Measurements from ENCODE around the gene CLIP1. TPM values are rescaled to one million over a fixed set of nuclear protein-coding genes. Genes with fewer than 3 reads are reported as not detected.

The CLIP1 gene
- total RNA-seq, 1 experiment from 2014 or later: 42.9 TPM

GRCh38 chr12:122411537-122411936, 10.9 kb downstream of the CLIP1 start:
- no peak for TF ChIP-seq ATF3 (IDR thresholded peaks at IDR 0.05)
- TF ChIP-seq YY1 (IDR thresholded peaks at IDR 0.05; ENCODE audit: extremely low read depth, insufficient replicate concordance, low read depth, low read length): no peak
- no peak for TF ChIP-seq SP1 (IDR thresholded peaks at IDR 0.05; ENCODE audit: low read depth)
- no peak for TF ChIP-seq SRF (IDR thresholded peaks at IDR 0.05; ENCODE audit: low read depth)
- no peak for TF ChIP-seq FOSL1 (IDR thresholded peaks at IDR 0.05; ENCODE audit: low read depth)
- TF ChIP-seq REST (IDR thresholded peaks at IDR 0.05; ENCODE audit: low read depth): no peak
- TF ChIP-seq CBX3 (IDR thresholded peaks at IDR 0.05; ENCODE audit: low read depth): no peak
- no peak for TF ChIP-seq JUND (IDR thresholded peaks at IDR 0.05)
- no peak for TF ChIP-seq EGR1 (IDR thresholded peaks at IDR 0.05; ENCODE audit: low read depth)
- no peak for TF ChIP-seq EZH2 (IDR thresholded peaks at IDR 0.05)
- TF ChIP-seq ELF1 (IDR thresholded peaks at IDR 0.05; ENCODE audit: borderline replicate concordance, low read depth): no peak
- TF ChIP-seq SIN3A (IDR thresholded peaks at IDR 0.05; ENCODE audit: low read depth): no peak
- TF ChIP-seq MAX (IDR thresholded peaks at IDR 0.05): no peak
- no peak for TF ChIP-seq POLR2AphosphoS5 (IDR thresholded peaks at IDR 0.05; ENCODE audit: low read depth, low read length)
- no peak for TF ChIP-seq EZH2phosphoT487 (IDR thresholded peaks at IDR 0.05; ENCODE audit: borderline replicate concordance)
- no peak for TF ChIP-seq ZFX (IDR thresholded peaks at IDR 0.05)
- TF ChIP-seq ZBTB33 (IDR thresholded peaks at IDR 0.05; ENCODE audit: extremely low read depth, insufficient replicate concordance, low read length): no peak
- no peak for TF ChIP-seq TCF7L2 (IDR thresholded peaks at IDR 0.05; ENCODE audit: borderline replicate concordance, extremely low read depth, insufficient read depth, insufficient read length)
- TF ChIP-seq POLR2A (IDR thresholded peaks at IDR 0.05; ENCODE audit: borderline replicate concordance, extremely low read depth, insufficient read depth, insufficient read length): no peak
- peaks cover 62% of the 10 kb centered on the region for H3K79me2 ChIP-seq (ENCODE audit: insufficient read depth, low read length)
- 0 out of 4 replicates have a peak, but pooled peaks cover 0 to 2% of the 10 kb centered on the region in 2 experiments for H3K9me3 ChIP-seq (ENCODE audit: control insufficient read depth in 1 of 2, insufficient read depth in 1 of 2, low read depth in 1 of 2, low read length in 2 of 2)
- H3K9me2 ChIP-seq (ENCODE audit: insufficient read depth): no peaks in the 10 kb centered on the region
- no peak overlapping the region for H3K4me3 ChIP-seq (replicated peaks in 1 of 2; ENCODE audit: low read depth in 1 of 2, low read length in 2 of 2)
- intact Hi-C loops (cut with micrococcal nuclease): no loop called here
- ChIA-PET CTCF (no interaction called here), POLR2A (interaction anchor here (2.0 kb wide), 1 partner anchor 11 kb away, joined by 5 read pairs; no protein-coding TSS in a partner anchor), RAD21 (ENCODE audit: low non-redundant PET in 1 of 2, low total read pairs in 2 of 2, uncharacterized antibody in 2 of 2, unreplicated experiment in 2 of 2) (no interaction called here)
- H2AFZ ChIP-seq (ENCODE audit: low read depth, low read length, poor library complexity, severe bottlenecking): no peak overlapping the region
- no TSS peak for BruUV-seq (replicated peaks)
- H4K20me1 ChIP-seq (ENCODE audit: insufficient read depth): no peaks in the 10 kb centered on the region
- no peaks in the 10 kb centered on the region for H3K27me3 ChIP-seq (ENCODE audit: insufficient read depth, low read length)
- ATAC-seq: no peak
- H3K4me2 ChIP-seq (ENCODE audit: low read length): no peak overlapping the region
- no peak overlapping the region for H3K9ac ChIP-seq (ENCODE audit: low read length)
- H3K36me3 ChIP-seq (ENCODE audit: control insufficient read depth in 1 of 2, insufficient read depth in 2 of 2, low read length in 2 of 2): 0 out of 4 replicates have a peak, but pooled peaks cover 0 to 4% of the 10 kb centered on the region in 2 experiments
- H3K4me1 ChIP-seq (ENCODE audit: control insufficient read depth in 1 of 2, insufficient read depth in 2 of 2, low read length in 2 of 2): peaks cover 0 to 8% of the 10 kb centered on the region in 2 experiments; a peak in 2 of 4 replicates
- H3K27ac ChIP-seq (ENCODE audit: low read depth, low read length): no peak overlapping the region
- DNase-seq (ENCODE audit: low read depth, low spot score): no peak

Measured in HCT116 (cell line).